Coronary artery (tissue), 2 donors: ENCODE measurements around the gene ZBTB20.

ENCODE experiments used
- DNase-seq: peaks from one replicate; pipeline ENCODE4 v3.0.0-alpha.2; 2017; ENCODE audit warnings: low spot score
- H3K27ac ChIP-seq, 2 donors: fragments of 200-600 bp; sonication (generic); one replicate each; pipeline ENCODE4 v1.5.1; 2016 to 2019
- H3K4me3 ChIP-seq: fragments of 200-600 bp; sonication (generic); 2 replicates; pipeline ENCODE4 v1.5.1; 2016; ENCODE audit warnings: mild to moderate bottlenecking, moderate library complexity
- CTCF ChIP-seq: fragments of 200-600 bp; sonication (generic); IDR thresholded peaks from one replicate; pipeline ENCODE4 v1.5.1; 2019; ENCODE audit warnings: antibody characterized with exemption

ZBTB20 gene

GRCh38 chr3:114790752-114791151 is 356.3 kb downstream of the ZBTB20 start:
- Histone ChIP-seq H3K4me3 (no peak overlapping the region), H3K27ac (no peak overlapping the region)
- DNase-seq: no peak
- TF ChIP-seq CTCF: no peak

GRCh38 chr3:114789803-114790202 is 357.3 kb downstream of the ZBTB20 start:
- Histone ChIP-seq H3K27ac (no peak overlapping the region), H3K4me3 (no peak overlapping the region)
- TF ChIP-seq CTCF: no peak
- DNase-seq: no peak

- DNase-seq: no peak
- TF ChIP-seq CTCF: no peak
Measured at GRCh38 chr3:114775395-114775794, 371.7 kb downstream of the ZBTB20 start.

GRCh38 chr3:114770874-114771273 is 376.2 kb downstream of the ZBTB20 start:
- no peak for TF ChIP-seq CTCF
- DNase-seq: no peak
- Histone ChIP-seq H3K4me3 (no peak overlapping the region), H3K27ac (no peak overlapping the region)

More at GRCh38 chr3:114775395-114775794, 371.7 kb downstream of the ZBTB20 start:
- Histone ChIP-seq H3K4me3 (no peak overlapping the region), H3K27ac (no peak overlapping the region)

GRCh38 chr3:114764056-114764492 is 383.0 kb downstream of the ZBTB20 start:
- no peak for DNase-seq
- Histone ChIP-seq H3K4me3 (no peak overlapping the region), H3K27ac (no peak overlapping the region)
- TF ChIP-seq CTCF: no peak

- no peak for DNase-seq
- TF ChIP-seq CTCF: no peak
- H3K4me3 ChIP-seq: no peak overlapping the region
- H3K27ac ChIP-seq: no peak overlapping the region
Measured at GRCh38 chr3:114762144-114762543, 384.9 kb downstream of the ZBTB20 start.

GRCh38 chr3:114760679-114761078 is 386.4 kb downstream of the ZBTB20 start:
- Histone ChIP-seq H3K27ac (no peak overlapping the region), H3K4me3 (no peak overlapping the region)
- no peak for DNase-seq
- TF ChIP-seq CTCF: no peak
